ENCODE results near the gene AAK1. TPM values are rescaled to one million over a fixed set of nuclear protein-coding genes. Genes with fewer than 3 reads are reported as not detected.

Gene AAK1
- total and polyA plus RNA-seq, 2 experiments from 2014 or later = 39.0 to 52.4 TPM

DNA sequence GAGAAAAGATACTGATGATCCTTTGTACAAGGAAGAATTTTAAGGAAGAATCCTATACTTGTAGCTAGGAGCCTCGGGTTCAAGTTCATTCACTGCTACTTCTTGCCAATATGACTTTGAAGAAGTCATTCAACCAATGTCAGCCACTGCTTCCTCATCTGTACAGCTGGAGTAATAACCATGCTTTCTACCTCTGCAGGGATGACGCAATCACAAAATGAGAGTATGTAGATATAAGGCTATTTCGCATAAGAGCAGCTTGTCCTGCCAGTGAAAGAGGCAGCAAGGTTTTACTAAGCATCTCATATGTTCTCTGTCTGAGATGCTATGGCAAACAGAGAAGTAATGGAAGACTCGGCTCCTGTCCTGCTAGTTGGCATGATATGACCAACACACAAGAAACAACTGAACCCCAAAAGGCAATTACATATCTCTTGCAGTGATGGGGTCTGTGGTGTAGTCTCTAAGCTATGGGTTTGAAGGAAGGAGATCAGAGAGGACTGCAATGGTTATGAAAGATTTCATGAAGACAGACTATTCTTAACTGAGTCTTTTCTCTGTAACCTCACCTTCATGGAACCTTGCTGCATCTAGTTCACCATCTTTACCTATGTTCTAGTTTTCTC, 9.2 kb downstream of the AAK1 start:
- no peak overlapping the region for H3K4me3 ChIP-seq
- no peak overlapping the region for H3K27ac Mint-ChIP-seq
- H3K9me2 ChIP-seq (ENCODE audit: insufficient read depth) = no peaks in the 10 kb centered on the region
- no peaks in the 10 kb centered on the region for H3K9me3 Mint-ChIP-seq
- TF ChIP-seq, protein P1, sequence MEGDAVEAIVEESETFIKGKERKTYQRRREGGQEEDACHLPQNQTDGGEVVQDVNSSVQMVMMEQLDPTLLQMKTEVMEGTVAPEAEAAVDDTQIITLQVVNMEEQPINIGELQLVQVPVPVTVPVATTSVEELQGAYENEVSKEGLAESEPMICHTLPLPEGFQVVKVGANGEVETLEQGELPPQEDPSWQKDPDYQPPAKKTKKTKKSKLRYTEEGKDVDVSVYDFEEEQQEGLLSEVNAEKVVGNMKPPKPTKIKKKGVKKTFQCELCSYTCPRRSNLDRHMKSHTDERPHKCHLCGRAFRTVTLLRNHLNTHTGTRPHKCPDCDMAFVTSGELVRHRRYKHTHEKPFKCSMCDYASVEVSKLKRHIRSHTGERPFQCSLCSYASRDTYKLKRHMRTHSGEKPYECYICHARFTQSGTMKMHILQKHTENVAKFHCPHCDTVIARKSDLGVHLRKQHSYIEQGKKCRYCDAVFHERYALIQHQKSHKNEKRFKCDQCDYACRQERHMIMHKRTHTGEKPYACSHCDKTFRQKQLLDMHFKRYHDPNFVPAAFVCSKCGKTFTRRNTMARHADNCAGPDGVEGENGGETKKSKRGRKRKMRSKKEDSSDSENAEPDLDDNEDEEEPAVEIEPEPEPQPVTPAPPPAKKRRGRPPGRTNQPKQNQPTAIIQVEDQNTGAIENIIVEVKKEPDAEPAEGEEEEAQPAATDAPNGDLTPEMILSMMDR (conservative IDR thresholded peaks at IDR 0.05; ENCODE audit: low read depth in 2 of 2) = no peak
- TF ChIP-seq, protein P2, sequence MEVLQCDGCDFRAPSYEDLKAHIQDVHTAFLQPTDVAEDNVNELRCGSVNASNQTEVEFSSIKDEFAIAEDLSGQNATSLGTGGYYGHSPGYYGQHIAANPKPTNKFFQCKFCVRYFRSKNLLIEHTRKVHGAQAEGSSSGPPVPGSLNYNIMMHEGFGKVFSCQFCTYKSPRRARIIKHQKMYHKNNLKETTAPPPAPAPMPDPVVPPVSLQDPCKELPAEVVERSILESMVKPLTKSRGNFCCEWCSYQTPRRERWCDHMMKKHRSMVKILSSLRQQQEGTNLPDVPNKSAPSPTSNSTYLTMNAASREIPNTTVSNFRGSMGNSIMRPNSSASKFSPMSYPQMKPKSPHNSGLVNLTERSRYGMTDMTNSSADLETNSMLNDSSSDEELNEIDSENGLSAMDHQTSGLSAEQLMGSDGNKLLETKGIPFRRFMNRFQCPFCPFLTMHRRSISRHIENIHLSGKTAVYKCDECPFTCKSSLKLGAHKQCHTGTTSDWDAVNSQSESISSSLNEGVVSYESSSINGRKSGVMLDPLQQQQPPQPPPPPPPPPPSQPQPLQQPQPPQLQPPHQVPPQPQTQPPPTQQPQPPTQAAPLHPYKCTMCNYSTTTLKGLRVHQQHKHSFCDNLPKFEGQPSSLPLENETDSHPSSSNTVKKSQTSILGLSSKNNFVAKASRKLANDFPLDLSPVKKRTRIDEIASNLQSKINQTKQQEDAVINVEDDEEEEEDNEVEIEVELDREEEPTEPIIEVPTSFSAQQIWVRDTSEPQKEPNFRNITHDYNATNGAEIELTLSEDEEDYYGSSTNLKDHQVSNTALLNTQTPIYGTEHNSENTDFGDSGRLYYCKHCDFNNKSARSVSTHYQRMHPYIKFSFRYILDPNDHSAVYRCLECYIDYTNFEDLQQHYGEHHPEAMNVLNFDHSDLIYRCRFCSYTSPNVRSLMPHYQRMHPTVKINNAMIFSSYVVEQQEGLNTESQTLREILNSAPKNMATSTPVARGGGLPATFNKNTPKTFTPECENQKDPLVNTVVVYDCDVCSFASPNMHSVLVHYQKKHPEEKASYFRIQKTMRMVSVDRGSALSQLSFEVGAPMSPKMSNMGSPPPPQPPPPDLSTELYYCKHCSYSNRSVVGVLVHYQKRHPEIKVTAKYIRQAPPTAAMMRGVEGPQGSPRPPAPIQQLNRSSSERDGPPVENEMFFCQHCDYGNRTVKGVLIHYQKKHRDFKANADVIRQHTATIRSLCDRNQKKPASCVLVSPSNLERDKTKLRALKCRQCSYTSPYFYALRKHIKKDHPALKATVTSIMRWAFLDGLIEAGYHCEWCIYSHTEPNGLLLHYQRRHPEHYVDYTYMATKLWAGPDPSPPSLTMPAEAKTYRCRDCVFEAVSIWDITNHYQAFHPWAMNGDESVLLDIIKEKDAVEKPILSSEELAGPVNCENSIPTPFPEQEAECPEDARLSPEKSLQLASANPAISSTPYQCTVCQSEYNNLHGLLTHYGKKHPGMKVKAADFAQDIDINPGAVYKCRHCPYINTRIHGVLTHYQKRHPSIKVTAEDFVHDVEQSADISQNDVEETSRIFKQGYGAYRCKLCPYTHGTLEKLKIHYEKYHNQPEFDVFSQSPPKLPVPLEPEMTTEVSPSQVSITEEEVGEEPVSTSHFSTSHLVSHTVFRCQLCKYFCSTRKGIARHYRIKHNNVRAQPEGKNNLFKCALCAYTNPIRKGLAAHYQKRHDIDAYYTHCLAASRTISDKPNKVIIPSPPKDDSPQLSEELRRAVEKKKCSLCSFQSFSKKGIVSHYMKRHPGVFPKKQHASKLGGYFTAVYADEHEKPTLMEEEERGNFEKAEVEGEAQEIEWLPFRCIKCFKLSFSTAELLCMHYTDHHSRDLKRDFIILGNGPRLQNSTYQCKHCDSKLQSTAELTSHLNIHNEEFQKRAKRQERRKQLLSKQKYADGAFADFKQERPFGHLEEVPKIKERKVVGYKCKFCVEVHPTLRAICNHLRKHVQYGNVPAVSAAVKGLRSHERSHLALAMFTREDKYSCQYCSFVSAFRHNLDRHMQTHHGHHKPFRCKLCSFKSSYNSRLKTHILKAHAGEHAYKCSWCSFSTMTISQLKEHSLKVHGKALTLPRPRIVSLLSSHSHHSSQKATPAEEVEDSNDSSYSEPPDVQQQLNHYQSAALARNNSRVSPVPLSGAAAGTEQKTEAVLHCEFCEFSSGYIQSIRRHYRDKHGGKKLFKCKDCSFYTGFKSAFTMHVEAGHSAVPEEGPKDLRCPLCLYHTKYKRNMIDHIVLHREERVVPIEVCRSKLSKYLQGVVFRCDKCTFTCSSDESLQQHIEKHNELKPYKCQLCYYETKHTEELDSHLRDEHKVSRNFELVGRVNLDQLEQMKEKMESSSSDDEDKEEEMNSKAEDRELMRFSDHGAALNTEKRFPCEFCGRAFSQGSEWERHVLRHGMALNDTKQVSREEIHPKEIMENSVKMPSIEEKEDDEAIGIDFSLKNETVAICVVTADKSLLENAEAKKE (CRISPR knock-in tag; IDR thresholded peaks at IDR 0.05) = no peak
- TF ChIP-seq ZNF114 (CRISPR knock-in tag; IDR thresholded peaks at IDR 0.05) (no peak), STAT1 (IDR thresholded peaks at IDR 0.05; ENCODE audit: unreplicated experiment) (no peak), JUNB (IDR thresholded peaks at IDR 0.05; ENCODE audit: unreplicated experiment) (no peak), NANOG (IDR thresholded peaks at IDR 0.05; ENCODE audit: borderline replicate concordance) (no peak), POLR2AphosphoS5 (IDR thresholded peaks at IDR 0.05; ENCODE audit: low read depth) (no peak), EZH2 (IDR thresholded peaks at IDR 0.05; ENCODE audit: low read depth, unreplicated experiment) (no peak), ZNF331 (CRISPR knock-in tag; IDR thresholded peaks at IDR 0.05; ENCODE audit: low read depth) (no peak), CREB1 (CRISPR knock-in tag; IDR thresholded peaks at IDR 0.05; ENCODE audit: low read depth) (no peak), EZH2phosphoT487 (IDR thresholded peaks at IDR 0.05; ENCODE audit: unreplicated experiment) (no peak)
- TF ChIP-seq, protein P3, sequence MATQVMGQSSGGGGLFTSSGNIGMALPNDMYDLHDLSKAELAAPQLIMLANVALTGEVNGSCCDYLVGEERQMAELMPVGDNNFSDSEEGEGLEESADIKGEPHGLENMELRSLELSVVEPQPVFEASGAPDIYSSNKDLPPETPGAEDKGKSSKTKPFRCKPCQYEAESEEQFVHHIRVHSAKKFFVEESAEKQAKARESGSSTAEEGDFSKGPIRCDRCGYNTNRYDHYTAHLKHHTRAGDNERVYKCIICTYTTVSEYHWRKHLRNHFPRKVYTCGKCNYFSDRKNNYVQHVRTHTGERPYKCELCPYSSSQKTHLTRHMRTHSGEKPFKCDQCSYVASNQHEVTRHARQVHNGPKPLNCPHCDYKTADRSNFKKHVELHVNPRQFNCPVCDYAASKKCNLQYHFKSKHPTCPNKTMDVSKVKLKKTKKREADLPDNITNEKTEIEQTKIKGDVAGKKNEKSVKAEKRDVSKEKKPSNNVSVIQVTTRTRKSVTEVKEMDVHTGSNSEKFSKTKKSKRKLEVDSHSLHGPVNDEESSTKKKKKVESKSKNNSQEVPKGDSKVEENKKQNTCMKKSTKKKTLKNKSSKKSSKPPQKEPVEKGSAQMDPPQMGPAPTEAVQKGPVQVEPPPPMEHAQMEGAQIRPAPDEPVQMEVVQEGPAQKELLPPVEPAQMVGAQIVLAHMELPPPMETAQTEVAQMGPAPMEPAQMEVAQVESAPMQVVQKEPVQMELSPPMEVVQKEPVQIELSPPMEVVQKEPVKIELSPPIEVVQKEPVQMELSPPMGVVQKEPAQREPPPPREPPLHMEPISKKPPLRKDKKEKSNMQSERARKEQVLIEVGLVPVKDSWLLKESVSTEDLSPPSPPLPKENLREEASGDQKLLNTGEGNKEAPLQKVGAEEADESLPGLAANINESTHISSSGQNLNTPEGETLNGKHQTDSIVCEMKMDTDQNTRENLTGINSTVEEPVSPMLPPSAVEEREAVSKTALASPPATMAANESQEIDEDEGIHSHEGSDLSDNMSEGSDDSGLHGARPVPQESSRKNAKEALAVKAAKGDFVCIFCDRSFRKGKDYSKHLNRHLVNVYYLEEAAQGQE (IDR thresholded peaks at IDR 0.05; ENCODE audit: unreplicated experiment) = no peak
- TF ChIP-seq, protein P4, sequence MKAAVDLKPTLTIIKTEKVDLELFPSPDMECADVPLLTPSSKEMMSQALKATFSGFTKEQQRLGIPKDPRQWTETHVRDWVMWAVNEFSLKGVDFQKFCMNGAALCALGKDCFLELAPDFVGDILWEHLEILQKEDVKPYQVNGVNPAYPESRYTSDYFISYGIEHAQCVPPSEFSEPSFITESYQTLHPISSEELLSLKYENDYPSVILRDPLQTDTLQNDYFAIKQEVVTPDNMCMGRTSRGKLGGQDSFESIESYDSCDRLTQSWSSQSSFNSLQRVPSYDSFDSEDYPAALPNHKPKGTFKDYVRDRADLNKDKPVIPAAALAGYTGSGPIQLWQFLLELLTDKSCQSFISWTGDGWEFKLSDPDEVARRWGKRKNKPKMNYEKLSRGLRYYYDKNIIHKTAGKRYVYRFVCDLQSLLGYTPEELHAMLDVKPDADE (IDR thresholded peaks at IDR 0.05) = no peak
- no peaks in the 10 kb centered on the region for H3K36me3 ChIP-seq (ENCODE audit: insufficient read depth)
- peaks cover 25% of the 10 kb centered on the region for H3K4me1 Mint-ChIP-seq
- H3K27ac ChIP-seq (ENCODE audit: low read depth) = no peak overlapping the region
- DNase-seq (ENCODE audit: low spot score) = no peak
- H3F3A ChIP-seq (replicated peaks; ENCODE audit: low read depth) = no peaks in the 10 kb centered on the region
- H3K27me3 ChIP-seq (ENCODE audit: insufficient read depth) = no peaks in the 10 kb centered on the region
- ATAC-seq = no peak
- no peak overlapping the region for H3K4me3 Mint-ChIP-seq
- H2AFZ ChIP-seq = no peak overlapping the region
- H3K4me1 ChIP-seq (ENCODE audit: insufficient read depth) = peaks cover 11% of the 10 kb centered on the region
- H3K27me3 Mint-ChIP-seq (ENCODE audit: insufficient read depth, low read depth, poor library complexity) = no peaks in the 10 kb centered on the region
- H3K4me2 ChIP-seq = no peak overlapping the region
- H3K36me3 Mint-ChIP-seq (ENCODE audit: low read depth) = peaks cover 3% of the 10 kb centered on the region; the same call in 1 of the 3 replicates
- peaks cover 13% of the 10 kb centered on the region; the same call in 1 of the 2 replicates for H4K20me1 ChIP-seq (replicated peaks; ENCODE audit: insufficient read depth)
- peaks cover 72% of the 10 kb centered on the region for H3K79me2 ChIP-seq (replicated peaks; ENCODE audit: insufficient read depth)

All from GM23338 (cell line).